Tibial nerve (tissue), 3 donors: ENCODE measurements around the gene TCF12.

Source experiments
- CTCF ChIP-seq, 5 experiments: fragments of 200-600 bp in 3 of 5; fragments of 450-650 bp in 2 of 5; sonication (generic) in 3 of 5; IDR thresholded peaks; one replicate each; pipeline ENCODE4 v1.5.1; 2016 to 2019; ENCODE audit warnings: antibody characterized with exemption in 5 of 5, mild to moderate bottlenecking in 3 of 5, moderate library complexity in 2 of 5
- POLR2A ChIP-seq, 2 donors: fragments of 450-650 bp; IDR thresholded peaks; one replicate each; pipeline ENCODE4 v1.6.1; 2017; ENCODE audit warnings: antibody characterized with exemption in 2 of 2, mild to moderate bottlenecking in 2 of 2, moderate library complexity in 2 of 2

GRCh38 chr15:57322602-57323250, 404.3 kb downstream of the TCF12 start:
- TF ChIP-seq CTCF (IDR thresholded peaks at IDR 0.05) (no peak), POLR2A (IDR thresholded peaks at IDR 0.05) (no peak)
